Sigmoid colon (tissue), 7 donors: ENCODE data around the gene COX5B. TPM values are rescaled to one million over a fixed set of nuclear protein-coding genes. Genes with fewer than 3 reads are reported as not detected.
"Not testable (repeated sequence)": the region's sequence is repeated elsewhere in the genome, so short reads cannot be mapped to it uniquely, and the experiment has no call there.

ENCODE experiments used
- DNase-seq: peaks from one replicate; pipeline ENCODE4 v3.0.0-alpha.2; 2019
- H3K27ac ChIP-seq, 4 donors: fragments of 200-600 bp; sonication (generic); one replicate each; pipeline ENCODE4 v1.5.1; 2016 to 2019; ENCODE audit warnings: mild to moderate bottlenecking in 1 of 4
- H3K27me3 ChIP-seq, 3 donors: fragments of 200-600 bp; sonication (generic); one replicate each; pipeline ENCODE4 v1.5.1; 2019; ENCODE audit warnings: mild to moderate bottlenecking in 1 of 3
- H3K36me3 ChIP-seq, 4 donors: fragments of 200-600 bp; sonication (generic); one replicate each; pipeline ENCODE4 v1.5.1; 2016 to 2019
- H3K4me1 ChIP-seq, 4 donors: fragments of 200-600 bp; sonication (generic); one replicate each; pipeline ENCODE4 v1.5.1; 2017 to 2019
- H3K4me3 ChIP-seq, 4 donors: fragments of 200-600 bp; sonication (generic); one replicate each; pipeline ENCODE4 v1.5.1; 2017 to 2019; ENCODE audit warnings: mild to moderate bottlenecking in 2 of 4, moderate library complexity in 1 of 4
- H3K9me3 ChIP-seq, 4 donors: fragments of 200-600 bp in 3 of 4; sonication (generic) in 3 of 4; one replicate each; pipeline versions ENCODE4 v1.5.1 to v1.6.1; 2013 to 2019
- CTCF ChIP-seq, 4 experiments: fragments of 450-650 bp in 3 of 4; fragments of 200-600 bp in 1 of 4; IDR thresholded peaks; one replicate each; pipeline ENCODE4 v1.5.1; 2016 to 2019; ENCODE audit warnings: antibody characterized with exemption in 4 of 4, mild to moderate bottlenecking in 3 of 4, moderate library complexity in 2 of 4
- EP300 ChIP-seq, 4 donors: sonication (generic); formaldehyde crosslinking; IDR thresholded peaks; one replicate each; pipeline ENCODE4 v1.6.1; 2017; ENCODE audit warnings: antibody characterized with exemption in 4 of 4
- POLR2A ChIP-seq, 2 donors: fragments of 450-650 bp; IDR thresholded peaks; one replicate each; pipeline ENCODE4 v1.6.1; 2016; ENCODE audit warnings: antibody characterized with exemption in 2 of 2, mild to moderate bottlenecking in 2 of 2, moderate library complexity in 2 of 2
- POLR2AphosphoS5 ChIP-seq, 4 donors: sonication (generic); formaldehyde crosslinking; IDR thresholded peaks; one replicate each; pipeline ENCODE4 v1.6.1; 2017; ENCODE audit warnings: antibody characterized with exemption in 4 of 4
- WGBS, 2 donors: extraction: QIAGEN DNeasy Blood & Tissue Kit; methylation state at CpG; one replicate each; pipeline ENCODE4 v1.1.7; 2013; 5-methylcytosine and 5-hydroxymethylcytosine counted together
- intact Hi-C: fragments of 100-400 bp; cut with DNase I; formaldehyde crosslinking; loops from one replicate; pipeline ENCODE4 v1.15.1; 2023
- polyA plus RNA-seq, 3 donors: library from polyadenylated mRNA; stranded (reverse); fragments of 200-250 nt; gene quantifications; one replicate each; pipeline ENCODE4 v1.2.3, GENCODE V29; 2013
- total RNA-seq, 4 donors: library from RNA; depleted of rRNA; stranded (reverse); fragments of >200 nt; gene quantifications; one replicate each; pipeline ENCODE4 v1.1.0, GENCODE V29; 2016
- donor health status: healthy with polysubstance abuse.
- donor health status: Bipolar disorder and iron deficiency.
- donor health status: healthy.

COX5B gene
- total and polyA plus RNA-seq, 7 donors: 358 to 1,023 (median 701) TPM

GRCh38 chr2:97675430-97676113 lies 29.7 kb downstream of the COX5B start:
- Histone ChIP-seq H3K9me3 (peaks cover 0 to 3% (median 0%) of the 10 kb centered on the region in 4 donors), H3K4me1 (no peaks in the 10 kb centered on the region), H3K27me3 (no peaks in the 10 kb centered on the region), H3K27ac (no peak overlapping the region), H3K4me3 (no peak overlapping the region), H3K36me3 (no peaks in the 10 kb centered on the region)
- intact Hi-C loops: no loop called here
- 87 to 89% methylated on average over 5 of the region's 5 CpGs for WGBS, 2 donors
- TF ChIP-seq EP300 (IDR thresholded peaks at IDR 0.05) (no peak), CTCF (IDR thresholded peaks at IDR 0.05) (no peak), POLR2A (IDR thresholded peaks at IDR 0.05) (no peak), POLR2AphosphoS5 (IDR thresholded peaks at IDR 0.05) (no peak)
- no peak for DNase-seq

DNA sequence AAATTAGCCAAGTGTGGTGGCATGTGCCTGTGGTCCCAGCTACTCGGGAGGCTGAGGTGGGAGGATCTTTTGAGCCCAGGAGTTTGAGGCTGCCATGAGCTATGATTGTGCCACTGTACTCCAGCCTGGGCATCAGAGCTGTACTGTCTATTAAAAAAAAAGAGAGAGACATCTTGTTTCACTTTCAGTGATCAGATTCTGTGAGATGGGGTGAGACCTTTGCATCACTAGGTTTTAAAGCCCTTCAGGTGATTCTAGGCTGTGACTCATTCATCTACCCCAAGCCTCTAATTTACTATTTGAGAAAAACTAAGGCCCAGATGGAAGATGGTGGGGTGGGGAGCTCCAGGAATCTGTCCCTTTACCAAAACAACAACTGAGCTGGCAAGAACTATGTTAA lies 30.8 kb downstream of the COX5B start:
- no peak for DNase-seq
- 93 to 98% methylated on average over 1 of the region's 1 CpG for WGBS, 2 donors
- Histone ChIP-seq H3K27ac (no peak overlapping the region), H3K36me3 (no peaks in the 10 kb centered on the region), H3K27me3 (no peaks in the 10 kb centered on the region), H3K4me1 (no peaks in the 10 kb centered on the region), H3K9me3 (peaks cover 0 to 3% (median 0%) of the 10 kb centered on the region in 4 donors), H3K4me3 (no peak overlapping the region)
- TF ChIP-seq POLR2A (IDR thresholded peaks at IDR 0.05): no peak
- TF ChIP-seq EP300 (IDR thresholded peaks at IDR 0.05): no peak
- TF ChIP-seq POLR2AphosphoS5 (IDR thresholded peaks at IDR 0.05): no peak
- no peak for TF ChIP-seq CTCF (IDR thresholded peaks at IDR 0.05)
- intact Hi-C loops: no loop called here

DNA sequence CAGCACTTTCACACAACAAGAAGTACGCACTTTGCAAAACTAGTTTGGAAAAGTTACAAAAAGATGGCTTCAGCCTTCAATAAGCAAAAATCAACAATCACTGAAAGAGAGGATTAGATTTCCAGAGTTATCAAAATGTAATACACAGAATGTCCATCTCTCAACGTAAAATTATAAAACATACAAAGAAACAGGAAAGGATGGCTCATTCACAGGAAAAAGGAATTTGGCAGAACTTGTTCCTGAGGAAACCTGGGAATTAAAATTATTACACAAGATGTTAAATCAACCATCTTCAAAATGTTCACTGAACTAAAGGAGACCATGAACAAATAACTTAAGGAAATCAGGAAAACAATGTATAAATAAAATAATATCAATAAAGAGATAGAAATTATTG lies 31.6 kb downstream of the COX5B start:
- intact Hi-C loops: no loop called here
- H3K4me1 ChIP-seq: no peaks in the 10 kb centered on the region
- no peak overlapping the region for H3K4me3 ChIP-seq
- no peak overlapping the region for H3K27ac ChIP-seq
- H3K9me3 ChIP-seq: peaks cover 0 to 3% (median 0%) of the 10 kb centered on the region in 4 donors
- H3K36me3 ChIP-seq: no peaks in the 10 kb centered on the region
- WGBS, 2 donors: 92 to 95% methylated on average over 2 of the region's 2 CpGs
- no peak for DNase-seq
- TF ChIP-seq POLR2A (IDR thresholded peaks at IDR 0.05): no peak
- no peak for TF ChIP-seq CTCF (IDR thresholded peaks at IDR 0.05)
- TF ChIP-seq POLR2AphosphoS5 (IDR thresholded peaks at IDR 0.05): no peak
- no peak for TF ChIP-seq EP300 (IDR thresholded peaks at IDR 0.05)
- H3K27me3 ChIP-seq: no peaks in the 10 kb centered on the region

GRCh38 chr2:97678298-97678697 lies 32.4 kb downstream of the COX5B start:
- no peak overlapping the region for H3K4me3 ChIP-seq
- no peak overlapping the region for H3K27ac ChIP-seq
- intact Hi-C loops: no loop called here
- H3K9me3 ChIP-seq: peaks cover 0 to 3% (median 0%) of the 10 kb centered on the region in 4 donors
- H3K4me1 ChIP-seq: no peaks in the 10 kb centered on the region
- TF ChIP-seq EP300 (IDR thresholded peaks at IDR 0.05) (no peak), POLR2AphosphoS5 (IDR thresholded peaks at IDR 0.05) (no peak), CTCF (IDR thresholded peaks at IDR 0.05) (no peak), POLR2A (IDR thresholded peaks at IDR 0.05) (no peak)
- no peaks in the 10 kb centered on the region for H3K36me3 ChIP-seq
- WGBS, 2 donors: 92 to 98% methylated on average over 1 of the region's 1 CpG
- no peaks in the 10 kb centered on the region for H3K27me3 ChIP-seq
- DNase-seq: no peak

- H3K27ac ChIP-seq, H3K9me3 ChIP-seq, intact Hi-C loops, DNase-seq, H3K27me3 ChIP-seq, H3K4me1 ChIP-seq, H3K4me3 ChIP-seq, H3K36me3 ChIP-seq: not testable (repeated sequence)
- 77 to 90% methylated on average over 2 of the region's 3 CpGs for WGBS, 2 donors
These were observed 41.4 kb downstream of the COX5B start for GRCh38 chr2:97687235-97687634.
